SK-N-SH (cell line): ENCODE data around the gene SEC14L5. TPM values are rescaled to one million over a fixed set of nuclear protein-coding genes. Genes with fewer than 3 reads are reported as not detected.

Experiments used
- CTCF ChIA-PET: fragments of 300-600, 350-600 bp; formaldehyde crosslinking; extraction: SDS; loops from one replicate; lab custom pipeline; 2021; lab: Yijun Ruan, JAX
- POLR2A ChIA-PET: fragments of 350-600 bp; sonication (Branson Sonifier 250); formaldehyde crosslinking; extraction: SDS; loops from one replicate; lab custom pipeline; 2020; ENCODE audit warnings: antibody characterized with exemption, inconsistent platforms; lab: Yijun Ruan, JAX
- DNase-seq: peaks from one replicate; pipeline ENCODE4 v3.0.0; 2012
- H2AFZ ChIP-seq: fragments of 200-600 bp; sonication (generic); 2 replicates; pipeline ENCODE4 v1.8.1; 2016; ENCODE audit warnings: antibody characterized with exemption, mild to moderate bottlenecking, low read depth
- H3F3A ChIP-seq: fragments of 200-600 bp; sonication (generic); replicated peaks from 2 replicates; pipeline ENCODE3; 2016; ENCODE audit warnings: antibody characterized with exemption, mild to moderate bottlenecking; ENCODE audit not compliant: insufficient read depth
- H3K27ac ChIP-seq, 2 experiments: fragments of 200-500 bp in 1 of 2; fragments of 200-600 bp in 1 of 2; sonication (Bioruptor generic) in 1 of 2; sonication (generic), shearing (Covaris generic) in 1 of 2; 2 replicates each; pipeline versions ENCODE4 v1.5.1 to v1.6.1; 2014 to 2016; ENCODE audit warnings: low read depth in 2 of 2, inconsistent platforms in 1 of 2, low read length in 1 of 2, mild to moderate bottlenecking in 1 of 2, mixed read lengths in 1 of 2
- H3K27me3 ChIP-seq: fragments of 200-600 bp; sonication (generic), shearing (Covaris generic); 2 replicates; pipeline ENCODE4 v1.6.1; 2016; ENCODE audit warnings: mixed run types; ENCODE audit not compliant: insufficient read depth
- H3K36me3 ChIP-seq, 2 experiments: fragments of 200-500 bp in 1 of 2; fragments of 200-600 bp in 1 of 2; sonication (Bioruptor generic) in 1 of 2; sonication (generic) in 1 of 2; replicated peaks in 1 of 2; 2 replicates each; pipeline versions ENCODE3 to v1.5.1; 2014 to 2016; ENCODE audit warnings: low read length in 1 of 2, mild to moderate bottlenecking in 1 of 2; ENCODE audit not compliant: insufficient read depth in 2 of 2, control insufficient read depth in 1 of 2
- H3K4me1 ChIP-seq, 2 experiments: fragments of 200-500 bp in 1 of 2; fragments of 200-600 bp in 1 of 2; sonication (Bioruptor generic) in 1 of 2; sonication (generic), shearing (Covaris generic) in 1 of 2; 2 replicates each; pipeline versions ENCODE4 v1.5.1 to v1.6.1; 2014 to 2016; ENCODE audit warnings: low read depth in 1 of 2, low read length in 1 of 2, mixed run types in 1 of 2; ENCODE audit not compliant: insufficient read depth in 2 of 2, control insufficient read depth in 1 of 2
- H3K4me2 ChIP-seq: fragments of 200-600 bp; sonication (generic), shearing (Covaris generic); 2 replicates; pipeline ENCODE4 v1.6.1; 2017; ENCODE audit warnings: mixed run types
- H3K4me3 ChIP-seq, 2 experiments: fragments of 200-500 bp in 1 of 2; fragments of 200-600 bp in 1 of 2; sonication (Bioruptor generic) in 1 of 2; sonication (generic), shearing (Covaris generic) in 1 of 2; 2 replicates each; pipeline versions ENCODE4 v1.5.1 to v1.8.1; 2014 to 2016; ENCODE audit warnings: low read depth in 2 of 2, inconsistent platforms in 1 of 2, low read length in 1 of 2, mild to moderate bottlenecking in 1 of 2, mixed read lengths in 1 of 2, moderate library complexity in 1 of 2
- H3K79me2 ChIP-seq: fragments of 200-600 bp; sonication (generic); 2 replicates; pipeline ENCODE4 v1.8.1; 2017; ENCODE audit warnings: mild to moderate bottlenecking; ENCODE audit not compliant: insufficient read depth
- H3K9ac ChIP-seq: fragments of 200-600 bp; sonication (generic); 2 replicates; pipeline ENCODE4 v1.6.1; 2017; ENCODE audit warnings: mixed run types
- H3K9me2 ChIP-seq: fragments of 200-600 bp; sonication (generic); 2 replicates; pipeline ENCODE4 v1.6.1; 2017; ENCODE audit warnings: mixed run types
- H3K9me3 ChIP-seq: fragments of 200-600 bp; sonication (generic); 2 replicates; pipeline ENCODE4 v1.6.1; 2017; ENCODE audit warnings: mixed run types, mild to moderate bottlenecking, moderate library complexity
- H4K20me1 ChIP-seq: fragments of 200-600 bp; sonication (generic); 2 replicates; pipeline ENCODE4 v1.6.1; 2017; ENCODE audit warnings: mild to moderate bottlenecking, mixed run types; ENCODE audit not compliant: insufficient read depth
- ELF1 ChIP-seq: IDR thresholded peaks from 2 replicates; pipeline ENCODE4 v1.4.0; 2012
- EP300 ChIP-seq, 2 experiments: IDR thresholded peaks; 2 replicates each; pipeline versions ENCODE4 v1.4.0 to v1.6.1; 2012; ENCODE audit warnings: borderline replicate concordance in 1 of 2, low read depth in 1 of 2, low read length in 1 of 2
- EZH2phosphoT487 ChIP-seq: fragments of 200-600 bp; sonication (generic); IDR thresholded peaks from 2 replicates; pipeline ENCODE4 v1.6.1; 2017; ENCODE audit warnings: low read depth, mixed run types, mild to moderate bottlenecking, antibody characterized with exemption, moderate library complexity, borderline replicate concordance
- FOXJ3 ChIP-seq: sonication (generic); formaldehyde crosslinking; IDR thresholded peaks from 2 replicates; pipeline ENCODE4 v1.5.1; 2020; ENCODE audit warnings: mild to moderate bottlenecking, missing genetic modification reagents
- GABPA ChIP-seq: IDR thresholded peaks from 2 replicates; pipeline ENCODE4 v1.4.0; 2012; ENCODE audit warnings: low read depth, mild to moderate bottlenecking
- GATA2 ChIP-seq: sonication (generic); formaldehyde crosslinking; IDR thresholded peaks from 2 replicates; pipeline ENCODE4 v1.5.0; 2020; ENCODE audit warnings: mild to moderate bottlenecking, missing genetic modification reagents
- JUND ChIP-seq: IDR thresholded peaks from 2 replicates; pipeline ENCODE4 v1.4.0; 2012
- MEF2A ChIP-seq: IDR thresholded peaks from 2 replicates; pipeline ENCODE4 v1.4.0; 2012; ENCODE audit warnings: low read depth, borderline replicate concordance
- NFIC ChIP-seq: IDR thresholded peaks from 2 replicates; pipeline ENCODE4 v1.4.0; 2012; ENCODE audit warnings: borderline replicate concordance
- NRF1 ChIP-seq: IDR thresholded peaks from 2 replicates; pipeline ENCODE4 v1.6.1; 2012; ENCODE audit warnings: low read depth, mild to moderate bottlenecking, low read length
- RXRA ChIP-seq: IDR thresholded peaks from 2 replicates; pipeline ENCODE4 v1.4.0; 2012; ENCODE audit warnings: low read depth, mild to moderate bottlenecking, borderline replicate concordance
- SMC3 ChIP-seq: IDR thresholded peaks from 2 replicates; pipeline ENCODE4 v1.6.1; 2012; ENCODE audit warnings: low read depth, low read length, improper control_type of control experiment
- YY1 ChIP-seq: IDR thresholded peaks from 2 replicates; pipeline ENCODE4 v1.4.0; 2012; ENCODE audit warnings: low read depth, mild to moderate bottlenecking
- WGBS: methylation state at CpG from one replicate; pipeline ENCODE4 v1.1.6; 2017; ENCODE audit warnings: low lambda C conversion rate; 5-methylcytosine and 5-hydroxymethylcytosine counted together
- polyA plus RNA-seq, 3 experiments: library from polyadenylated mRNA; depleted of rRNA; stranded (reverse); fragments of >200 nt; gene quantifications; 2 replicates each; pipeline ENCODE4 v1.2.3, GENCODE V29; 2012
- TF ChIP-seq, protein P1 (sequence below): fragments of 200-600 bp; sonication (generic); IDR thresholded peaks from 2 replicates; pipeline ENCODE4 v1.6.1; 2017; ENCODE audit warnings: antibody characterized with exemption, mild to moderate bottlenecking, moderate library complexity
- TF ChIP-seq, protein P2 (sequence below): IDR thresholded peaks from 2 replicates; pipeline ENCODE4; 2012
- TF ChIP-seq, protein P3 (sequence below): IDR thresholded peaks from 2 replicates; pipeline ENCODE4 v1.4.0; 2012; ENCODE audit warnings: low read depth

The SEC14L5 gene
- polyA plus RNA-seq, 1 of the 3 experiments (the other 2 are of a cell fraction), result 0.08 TPM

DNA sequence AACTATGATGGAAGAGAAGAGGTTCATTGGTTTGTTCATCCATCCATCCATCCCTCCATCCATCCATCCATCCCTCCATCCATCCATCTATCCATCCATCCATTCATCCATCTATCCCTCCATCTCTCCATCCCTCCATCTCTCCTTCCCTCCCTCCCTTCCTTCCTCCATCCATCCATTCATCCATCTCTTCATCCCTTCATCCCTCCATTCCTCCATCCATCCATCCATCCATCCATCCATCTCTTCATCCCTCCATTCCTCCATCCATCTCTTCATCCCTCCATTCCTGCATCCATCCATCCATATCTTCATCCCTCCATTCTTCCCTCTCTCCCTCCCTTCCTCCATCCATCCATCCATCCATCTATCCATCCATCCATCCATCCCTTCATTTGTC lies 11.2 kb upstream of the SEC14L5 start (continued):
- TF ChIP-seq, protein P1, sequence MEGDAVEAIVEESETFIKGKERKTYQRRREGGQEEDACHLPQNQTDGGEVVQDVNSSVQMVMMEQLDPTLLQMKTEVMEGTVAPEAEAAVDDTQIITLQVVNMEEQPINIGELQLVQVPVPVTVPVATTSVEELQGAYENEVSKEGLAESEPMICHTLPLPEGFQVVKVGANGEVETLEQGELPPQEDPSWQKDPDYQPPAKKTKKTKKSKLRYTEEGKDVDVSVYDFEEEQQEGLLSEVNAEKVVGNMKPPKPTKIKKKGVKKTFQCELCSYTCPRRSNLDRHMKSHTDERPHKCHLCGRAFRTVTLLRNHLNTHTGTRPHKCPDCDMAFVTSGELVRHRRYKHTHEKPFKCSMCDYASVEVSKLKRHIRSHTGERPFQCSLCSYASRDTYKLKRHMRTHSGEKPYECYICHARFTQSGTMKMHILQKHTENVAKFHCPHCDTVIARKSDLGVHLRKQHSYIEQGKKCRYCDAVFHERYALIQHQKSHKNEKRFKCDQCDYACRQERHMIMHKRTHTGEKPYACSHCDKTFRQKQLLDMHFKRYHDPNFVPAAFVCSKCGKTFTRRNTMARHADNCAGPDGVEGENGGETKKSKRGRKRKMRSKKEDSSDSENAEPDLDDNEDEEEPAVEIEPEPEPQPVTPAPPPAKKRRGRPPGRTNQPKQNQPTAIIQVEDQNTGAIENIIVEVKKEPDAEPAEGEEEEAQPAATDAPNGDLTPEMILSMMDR, result no peak
- no peak for TF ChIP-seq MEF2A
- no peak for TF ChIP-seq ELF1
- no peak for TF ChIP-seq EZH2phosphoT487
- TF ChIP-seq, all 33 proteins: peak for 0

DNA sequence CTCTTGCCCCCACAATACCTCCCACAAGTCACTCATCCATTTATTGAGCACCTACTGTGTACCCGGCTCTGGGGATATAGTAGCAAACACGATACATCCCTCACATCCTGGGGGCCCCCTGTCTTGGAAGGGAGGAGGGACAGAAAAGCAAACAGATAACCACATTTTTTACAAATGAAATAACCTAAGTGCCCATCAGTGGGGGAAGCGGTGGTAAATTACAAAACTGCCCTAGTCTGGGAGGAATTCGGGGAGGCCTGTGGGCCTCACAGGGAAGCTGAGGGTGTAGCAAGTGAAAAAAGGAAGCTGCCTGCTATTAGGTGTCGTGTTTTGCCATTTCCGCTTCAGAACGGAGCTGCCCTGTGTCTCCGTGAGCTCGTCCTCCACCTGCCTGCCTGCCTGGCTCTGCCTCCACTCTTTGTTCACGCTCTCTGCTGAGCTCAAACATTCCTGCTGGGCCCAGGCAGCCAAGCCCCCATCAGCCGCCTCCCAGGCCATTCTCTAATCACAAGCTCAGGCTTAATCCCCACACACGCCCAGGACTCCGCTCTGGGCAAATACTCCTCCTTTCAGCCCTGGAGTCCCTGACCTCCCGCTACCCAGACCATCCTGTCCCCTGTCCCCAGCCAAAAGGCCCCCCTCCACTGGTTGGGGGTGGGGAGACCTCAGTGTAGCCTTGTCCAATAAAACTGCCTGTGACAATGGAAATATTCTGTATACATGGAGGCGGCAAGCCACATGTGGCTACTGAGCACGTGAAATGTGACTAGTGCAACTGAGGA lies 10.2 kb upstream of the SEC14L5 start:
- Histone ChIP-seq H3K4me1 (peaks cover 6 to 30% of the 10 kb centered on the region in 2 experiments; a peak in 3 of 4 replicates), H4K20me1 (no peaks in the 10 kb centered on the region), H3K36me3 (no peaks in the 10 kb centered on the region), H3F3A (peaks cover 18% of the 10 kb centered on the region), H3K9me2 (no peaks in the 10 kb centered on the region), H3K4me3 (no peak overlapping the region), H2AFZ (no peak overlapping the region), H3K27ac (no peak overlapping the region), H3K9me3 (no peaks in the 10 kb centered on the region), H3K79me2 (no peaks in the 10 kb centered on the region), H3K4me2 (no peak overlapping the region)
- ChIA-PET CTCF (interaction anchor here (0.6 to 1.2 kb wide), 5 partner anchors 8 to 429 kb away, joined by 3 to 8 read pairs (median 3); partner anchors contain the start of gene PPL), POLR2A (no interaction called here)
- no peak for DNase-seq
- WGBS, result 91% methylated on average over 16 of the region's 16 CpGs
- TF ChIP-seq JUND (no peak), ELF1 (no peak), RXRA (no peak), NRF1 (no peak)
- TF ChIP-seq, protein P2, sequence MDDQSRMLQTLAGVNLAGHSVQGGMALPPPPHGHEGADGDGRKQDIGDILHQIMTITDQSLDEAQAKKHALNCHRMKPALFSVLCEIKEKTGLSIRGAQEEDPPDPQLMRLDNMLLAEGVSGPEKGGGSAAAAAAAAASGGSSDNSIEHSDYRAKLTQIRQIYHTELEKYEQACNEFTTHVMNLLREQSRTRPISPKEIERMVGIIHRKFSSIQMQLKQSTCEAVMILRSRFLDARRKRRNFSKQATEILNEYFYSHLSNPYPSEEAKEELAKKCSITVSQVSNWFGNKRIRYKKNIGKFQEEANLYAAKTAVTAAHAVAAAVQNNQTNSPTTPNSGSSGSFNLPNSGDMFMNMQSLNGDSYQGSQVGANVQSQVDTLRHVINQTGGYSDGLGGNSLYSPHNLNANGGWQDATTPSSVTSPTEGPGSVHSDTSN, result no peak
- TF ChIP-seq, all 33 proteins: peak for 0
- H3K27me3 ChIP-seq, result no peaks in the 10 kb centered on the region
- no peak overlapping the region for H3K9ac ChIP-seq

DNA sequence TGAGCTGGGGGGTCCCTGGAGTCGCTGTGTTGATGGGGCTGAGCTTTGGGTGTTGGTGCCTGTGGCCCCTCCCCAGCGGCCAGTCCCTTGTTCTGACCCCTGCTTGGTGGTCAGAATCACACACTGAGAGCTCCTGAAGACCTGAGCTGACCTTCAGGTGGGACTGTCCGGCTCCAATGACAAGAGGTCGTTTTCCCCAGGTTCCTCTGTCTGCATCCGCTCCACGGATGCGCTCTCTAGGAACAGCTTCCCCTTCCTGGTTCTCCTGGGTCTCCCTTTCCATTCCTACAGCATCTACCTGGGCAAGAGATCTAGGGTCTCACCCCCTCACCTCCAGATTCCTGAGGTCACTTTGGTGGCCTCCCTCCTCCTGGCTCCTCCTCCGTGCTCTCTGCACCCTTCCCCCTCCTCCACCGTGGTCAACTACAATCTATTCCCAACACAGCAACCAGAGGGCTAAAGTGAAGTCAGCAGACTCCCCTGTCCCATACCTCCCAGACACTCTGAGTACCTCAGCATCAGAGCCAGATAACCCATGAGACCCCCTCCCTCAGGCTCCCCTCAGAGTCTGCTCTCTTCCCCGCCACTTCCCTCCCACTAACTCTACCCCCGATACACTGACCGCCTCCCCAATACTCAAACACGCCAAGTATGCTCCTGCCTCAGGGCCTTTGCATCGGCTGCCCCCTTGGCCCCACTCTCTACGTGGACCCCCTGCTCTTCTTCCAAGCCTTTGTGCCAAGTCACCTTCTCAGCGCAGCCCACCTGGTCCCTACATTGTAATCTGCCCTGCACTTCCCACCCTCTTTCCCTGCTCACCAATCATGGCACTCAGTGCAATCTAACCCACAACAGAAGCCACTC lies 9.0 kb upstream of the SEC14L5 start:
- no peak overlapping the region for H3K9ac ChIP-seq
- H4K20me1 ChIP-seq, result no peaks in the 10 kb centered on the region
- POLR2A ChIA-PET, result no interaction called here
- H3K9me3 ChIP-seq, result no peaks in the 10 kb centered on the region
- DNase-seq, result no peak
- peaks cover 0 to 18% of the 10 kb centered on the region in 2 experiments; a peak in 3 of 4 replicates for H3K4me1 ChIP-seq
- no peak overlapping the region for H3K27ac ChIP-seq
- no peaks in the 10 kb centered on the region for H3K79me2 ChIP-seq
- no peaks in the 10 kb centered on the region for H3K9me2 ChIP-seq
- CTCF ChIA-PET, result interaction anchor here (1.1 kb wide), 1 partner anchor 8 kb away, joined by 3 read pairs; no protein-coding TSS in a partner anchor
- H3K36me3 ChIP-seq, result no peaks in the 10 kb centered on the region
- H3K4me2 ChIP-seq, result no peak overlapping the region
- 73% methylated on average over 15 of the region's 16 CpGs for WGBS
- peaks cover 10% of the 10 kb centered on the region for H3F3A ChIP-seq
- H2AFZ ChIP-seq, result no peak overlapping the region
- no peak overlapping the region for H3K4me3 ChIP-seq
- no peaks in the 10 kb centered on the region for H3K27me3 ChIP-seq
- TF ChIP-seq NFIC, result no peak
- TF ChIP-seq, protein P2, result no peak
- no peak for TF ChIP-seq MEF2A
- TF ChIP-seq GATA2 (CRISPR knock-in tag), result no peak
- TF ChIP-seq GABPA, result no peak
- TF ChIP-seq ELF1, result no peak
- no peak for TF ChIP-seq FOXJ3 (CRISPR knock-in tag)
- no peak for TF ChIP-seq EP300 (IDR thresholded peaks at IDR 0.05; ENCODE audit: borderline replicate concordance in 1 of 2, low read depth in 1 of 2, low read length in 1 of 2)
- no peak for TF ChIP-seq JUND
- TF ChIP-seq SMC3, result no peak
- TF ChIP-seq, protein P1, result no peak
- TF ChIP-seq, protein P3, sequence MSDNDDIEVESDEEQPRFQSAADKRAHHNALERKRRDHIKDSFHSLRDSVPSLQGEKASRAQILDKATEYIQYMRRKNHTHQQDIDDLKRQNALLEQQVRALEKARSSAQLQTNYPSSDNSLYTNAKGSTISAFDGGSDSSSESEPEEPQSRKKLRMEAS, result no peak
- TF ChIP-seq YY1, result no peak
